Activated CD8-positive, alpha-beta T cell treated with anti-CD3 and anti-CD28 coated beads for 36 hours (primary cell): ENCODE measurements around the gene RFC4. TPM values are rescaled to one million over a fixed set of nuclear protein-coding genes. Genes with fewer than 3 reads are reported as not detected.

Experiments used
- ATAC-seq: fragments of 200-7000 bp; cut with Tn5 transposase; one replicate; pipeline ENCODE4 v1.10.0; 2021; ENCODE audit warnings: mild to moderate bottlenecking, moderate library complexity
- CTCF ChIA-PET: fragments of 350-600 bp; sonication (Branson Sonifier 250); formaldehyde crosslinking; loops from one replicate; lab custom pipeline; 2021; ENCODE audit warnings: antibody characterized with exemption; lab: Charles Lee
- POLR2A ChIA-PET: fragments of 350-600 bp; sonication (Branson Sonifier 250); formaldehyde crosslinking; loops from one replicate; lab custom pipeline; 2021; ENCODE audit warnings: antibody characterized with exemption; lab: Charles Lee
- DNase-seq: peaks from one replicate; pipeline ENCODE4 v3.0.0-alpha.2; 2020
- H3K27ac Mint-ChIP-seq: one replicate; pipeline ENCODE4 v1.8.0; 2021; ENCODE audit warnings: mild to moderate bottlenecking, mixed read lengths
- H3K27me3 Mint-ChIP-seq: one replicate; pipeline ENCODE4 v1.8.0; 2021; ENCODE audit warnings: mixed read lengths
- H3K36me3 Mint-ChIP-seq: one replicate; pipeline ENCODE4 v1.8.0; 2021; ENCODE audit warnings: low read depth, mixed read lengths
- H3K4me1 Mint-ChIP-seq: one replicate; pipeline ENCODE4 v1.8.0; 2021; ENCODE audit warnings: low read depth, mixed read lengths
- H3K4me3 Mint-ChIP-seq: one replicate; pipeline ENCODE4 v1.8.0; 2021; ENCODE audit warnings: mild to moderate bottlenecking, moderate library complexity, mixed read lengths
- H3K9me3 Mint-ChIP-seq: one replicate; pipeline ENCODE4 v1.8.0; 2021; ENCODE audit warnings: mixed read lengths
- intact Hi-C: fragments of 100-400 bp; cut with micrococcal nuclease; formaldehyde crosslinking; loops from one replicate; pipeline ENCODE4 v1.10.0; 2022
- total RNA-seq, 2 experiments: library from RNA; stranded (reverse); gene quantifications; one replicate each; pipeline ENCODE4 v1.2.3, GENCODE V29; 2021
- TF ChIP-seq, protein P1 (sequence below): fragments of 200-600 bp; IDR thresholded peaks from one replicate; pipeline ENCODE4 v1.8.0; 2022; ENCODE audit warnings: antibody characterized with exemption, mild to moderate bottlenecking

The RFC4 gene
- total RNA-seq, 2 experiments from 2014 or later: 110 to 125 TPM

DNA sequence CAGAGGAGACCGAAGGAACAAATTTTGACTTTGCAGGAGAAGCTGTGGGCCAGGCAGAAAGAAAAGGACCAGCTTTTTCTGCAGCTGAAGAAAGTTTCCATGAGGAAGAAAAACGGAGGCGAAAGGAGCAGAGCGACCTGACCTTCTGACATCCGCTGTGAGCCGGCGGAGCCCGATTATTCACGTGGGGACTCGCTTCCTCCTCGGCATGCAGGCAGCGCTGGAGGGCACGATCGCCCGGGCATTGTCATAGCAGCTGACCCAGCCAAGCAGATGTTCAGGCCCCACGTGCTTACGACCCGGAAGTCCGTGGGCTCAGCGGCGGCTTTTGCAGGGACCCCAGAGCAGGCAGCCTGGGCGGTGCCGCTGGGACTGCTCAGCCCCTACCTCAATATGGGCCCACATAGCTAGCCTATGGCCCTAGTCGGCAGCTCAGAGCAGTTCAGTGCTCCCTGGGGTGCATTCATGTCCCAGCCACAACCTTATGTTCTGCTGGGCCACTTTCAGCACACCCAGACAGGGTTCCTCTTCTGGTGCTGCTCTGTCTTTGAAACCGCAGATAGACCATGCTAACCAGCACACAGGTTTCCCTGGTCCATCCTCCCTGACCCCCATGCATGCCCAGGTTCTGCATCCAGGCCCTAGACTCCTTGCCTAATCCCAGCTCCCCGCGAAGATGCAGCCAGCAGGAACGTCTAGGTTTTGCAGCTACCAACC is 33.4 kb downstream of the RFC4 start:
- peak overlapping the region; percentile 95 for H3K27ac Mint-ChIP-seq

DNA sequence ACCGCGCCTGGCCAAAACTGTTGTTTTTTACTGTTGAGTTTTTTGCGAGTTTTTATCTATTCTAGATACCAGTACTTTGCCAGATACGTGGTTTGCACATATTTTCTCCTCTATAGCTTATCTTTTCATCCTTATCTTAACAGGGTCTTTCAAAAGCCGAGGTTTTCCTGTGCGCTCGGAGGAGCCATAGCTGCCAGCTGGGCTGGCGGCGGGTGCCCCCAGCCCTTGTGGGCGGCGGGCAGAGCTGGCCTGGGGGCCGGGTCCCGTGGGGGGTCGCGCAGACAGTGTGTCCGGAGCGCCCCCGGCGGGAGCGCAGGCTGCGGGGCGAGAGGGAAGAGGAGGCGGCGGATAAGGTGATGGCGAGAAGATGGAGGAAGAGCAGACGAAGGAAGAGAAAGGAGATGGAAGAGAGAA is 34.0 kb downstream of the RFC4 start:
- DNase-seq (no peak), ATAC-seq (peak; percentile 38)
- H3K36me3 Mint-ChIP-seq: peaks cover 5% of the 10 kb centered on the region
- H3K27ac Mint-ChIP-seq: peak overlapping the region; percentile 95
- no peaks in the 10 kb centered on the region for H3K27me3 Mint-ChIP-seq
- peak overlapping the region; percentile 84 for H3K4me3 Mint-ChIP-seq
- intact Hi-C loops: no loop called here
- peaks cover 8% of the 10 kb centered on the region for H3K4me1 Mint-ChIP-seq
- POLR2A ChIA-PET: interaction anchor here (0.7 to 7.3 kb wide), 20 partner anchors 8 to 858 kb away, joined by 3 to 206 read pairs (median 4); partner anchors contain the start of genes DNAJB11, EIF4A2, RFC4 and TBCCD1
- CTCF ChIA-PET: interaction anchor here (0.9 to 3.8 kb wide), 6 partner anchors 9 to 829 kb away, joined by 3 to 24 read pairs (median 5); partner anchors contain the start of gene AHSG
- H3K9me3 Mint-ChIP-seq: no peaks in the 10 kb centered on the region
- TF ChIP-seq, protein P1, sequence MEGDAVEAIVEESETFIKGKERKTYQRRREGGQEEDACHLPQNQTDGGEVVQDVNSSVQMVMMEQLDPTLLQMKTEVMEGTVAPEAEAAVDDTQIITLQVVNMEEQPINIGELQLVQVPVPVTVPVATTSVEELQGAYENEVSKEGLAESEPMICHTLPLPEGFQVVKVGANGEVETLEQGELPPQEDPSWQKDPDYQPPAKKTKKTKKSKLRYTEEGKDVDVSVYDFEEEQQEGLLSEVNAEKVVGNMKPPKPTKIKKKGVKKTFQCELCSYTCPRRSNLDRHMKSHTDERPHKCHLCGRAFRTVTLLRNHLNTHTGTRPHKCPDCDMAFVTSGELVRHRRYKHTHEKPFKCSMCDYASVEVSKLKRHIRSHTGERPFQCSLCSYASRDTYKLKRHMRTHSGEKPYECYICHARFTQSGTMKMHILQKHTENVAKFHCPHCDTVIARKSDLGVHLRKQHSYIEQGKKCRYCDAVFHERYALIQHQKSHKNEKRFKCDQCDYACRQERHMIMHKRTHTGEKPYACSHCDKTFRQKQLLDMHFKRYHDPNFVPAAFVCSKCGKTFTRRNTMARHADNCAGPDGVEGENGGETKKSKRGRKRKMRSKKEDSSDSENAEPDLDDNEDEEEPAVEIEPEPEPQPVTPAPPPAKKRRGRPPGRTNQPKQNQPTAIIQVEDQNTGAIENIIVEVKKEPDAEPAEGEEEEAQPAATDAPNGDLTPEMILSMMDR: no peak

More for the DNA sequence above, 33.4 kb downstream of the RFC4 start:
- POLR2A ChIA-PET: interaction anchor here (0.7 to 7.3 kb wide), 21 partner anchors 9 to 858 kb away, joined by 3 to 206 read pairs (median 4); partner anchors contain the start of genes DNAJB11, EIF4A2, RFC4 and TBCCD1
- DNase-seq (peak; percentile 91), ATAC-seq (peak; percentile 94)
- H3K4me3 Mint-ChIP-seq: peak overlapping the region; percentile 84
- TF ChIP-seq, protein P1: no peak
- no peaks in the 10 kb centered on the region for H3K27me3 Mint-ChIP-seq
- no peaks in the 10 kb centered on the region for H3K9me3 Mint-ChIP-seq
- intact Hi-C loops: no loop called here
- peaks cover 5% of the 10 kb centered on the region for H3K36me3 Mint-ChIP-seq
- H3K4me1 Mint-ChIP-seq: peaks cover 8% of the 10 kb centered on the region
- CTCF ChIA-PET: interaction anchor here (0.9 to 3.8 kb wide), 7 partner anchors 9 to 1113 kb away, joined by 3 to 24 read pairs (median 5); partner anchors contain the start of gene AHSG

DNA sequence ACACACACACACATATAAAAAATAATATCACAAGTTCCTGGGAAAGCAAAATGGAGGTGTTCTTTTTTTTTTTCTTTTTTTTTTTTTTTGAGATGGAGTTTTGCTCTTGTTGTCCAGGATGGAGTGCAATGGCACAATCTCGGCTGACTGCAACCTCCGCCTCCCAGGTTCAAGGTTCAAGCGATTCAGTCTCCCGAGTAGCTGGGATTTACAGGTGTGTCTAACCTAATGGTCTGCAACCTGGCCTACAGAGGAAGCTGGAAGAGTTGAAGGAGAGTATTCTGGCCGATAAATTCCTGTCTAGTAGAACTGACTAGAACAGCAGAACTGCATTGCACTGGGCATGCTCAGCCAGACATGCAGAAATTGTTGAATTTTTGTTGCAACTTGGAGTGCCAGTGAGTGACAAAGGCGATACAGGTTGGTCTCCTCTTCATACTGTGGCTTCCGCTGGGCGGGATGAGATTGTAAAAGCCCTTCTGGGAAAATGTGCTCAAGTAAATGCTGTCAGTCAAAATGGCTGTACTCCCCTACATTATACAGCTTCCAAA is 45.3 kb downstream of the RFC4 start:
- no peak overlapping the region for H3K4me3 Mint-ChIP-seq
- peaks cover 10% of the 10 kb centered on the region for H3K36me3 Mint-ChIP-seq
- H3K9me3 Mint-ChIP-seq: no peaks in the 10 kb centered on the region
- peaks cover 4% of the 10 kb centered on the region for H3K4me1 Mint-ChIP-seq
- ATAC-seq (no peak), DNase-seq (no peak)
- POLR2A ChIA-PET: no interaction called here
- TF ChIP-seq, protein P1: no peak
- CTCF ChIA-PET: interaction anchor here (1.0 kb wide), 1 partner anchor 144 kb away, joined by 3 read pairs; no protein-coding TSS in a partner anchor
- no peak overlapping the region for H3K27ac Mint-ChIP-seq
- intact Hi-C loops: no loop called here
- H3K27me3 Mint-ChIP-seq: no peaks in the 10 kb centered on the region

DNA sequence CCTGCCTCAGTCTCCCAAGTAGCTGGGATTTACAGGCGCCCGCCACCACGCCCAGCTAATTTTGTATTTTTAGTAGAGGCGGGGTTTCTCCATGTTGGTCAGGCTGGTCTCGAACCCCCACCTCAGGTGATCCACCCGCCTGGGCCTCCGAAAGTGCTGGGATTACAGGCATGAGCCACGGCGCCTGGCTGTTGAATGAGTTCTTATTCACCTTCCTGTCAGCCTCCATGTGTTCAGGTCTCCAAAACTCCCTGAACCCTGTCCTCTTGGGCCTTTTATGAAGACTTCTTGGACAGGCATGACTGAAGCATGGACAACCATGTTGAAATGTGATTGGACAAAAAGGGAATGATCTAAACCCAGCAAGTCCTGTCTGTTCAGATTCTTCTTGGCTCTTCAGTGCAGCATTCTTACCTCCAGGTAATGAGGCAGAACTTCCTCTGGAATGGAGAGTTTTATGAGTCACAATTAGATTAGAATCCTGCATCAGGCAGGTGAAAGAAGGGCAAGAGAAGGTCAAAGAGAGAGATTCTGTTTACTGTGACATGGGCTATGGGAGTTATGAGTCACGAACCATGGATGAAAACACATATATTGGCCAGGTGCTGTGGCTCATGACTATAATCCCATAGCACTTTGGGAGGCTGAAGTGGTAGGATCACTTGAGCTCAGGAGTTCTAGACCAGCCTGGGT is 46.0 kb downstream of the RFC4 start:
- Mint-ChIP-seq H3K4me1 (peaks cover 4% of the 10 kb centered on the region), H3K4me3 (no peak overlapping the region), H3K36me3 (peaks cover 8% of the 10 kb centered on the region), H3K27me3 (no peaks in the 10 kb centered on the region), H3K9me3 (no peaks in the 10 kb centered on the region), H3K27ac (no peak overlapping the region)
- ChIA-PET POLR2A (no interaction called here), CTCF (no interaction called here)
- ATAC-seq: peak; percentile 66
- intact Hi-C loops: no loop called here
- TF ChIP-seq, protein P1: no peak
- no peak for DNase-seq
